ENCODE measurements around the gene DGKG.

Gene DGKG

DNA sequence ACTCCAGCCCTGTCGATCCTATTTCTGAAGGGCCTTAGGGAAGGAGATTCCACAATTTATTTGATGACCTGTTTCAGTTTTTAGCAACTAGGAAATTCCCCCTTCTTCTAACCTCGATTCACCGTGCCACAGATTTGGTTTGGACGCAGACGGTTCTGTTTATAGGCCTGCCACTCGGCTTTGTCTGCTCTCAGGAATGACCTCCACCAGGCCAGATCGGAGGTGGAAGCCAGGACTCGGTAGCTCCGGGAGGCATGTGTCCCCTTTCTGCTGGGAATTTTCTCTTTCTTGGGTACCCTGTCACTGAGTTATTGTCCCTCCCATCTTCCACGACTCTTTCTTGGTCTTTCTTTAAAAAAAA, 167.6 kb downstream of the DGKG start:
- TF ChIP-seq POLR2A (IDR thresholded peaks at IDR 0.05; ENCODE audit: low read depth, low read length) (no peak), TAF1 (IDR thresholded peaks at IDR 0.05; ENCODE audit: borderline replicate concordance, low read depth, low read length) (no peak), POLR2AphosphoS5 (IDR thresholded peaks at IDR 0.05; ENCODE audit: low read depth, low read length) (no peak)
- no peak for DNase-seq (ENCODE audit: insufficient read length)
- FAIRE-seq = no peak

- no peak for TF ChIP-seq TAF1 (IDR thresholded peaks at IDR 0.05; ENCODE audit: borderline replicate concordance, low read depth, low read length)
- no peak for TF ChIP-seq POLR2AphosphoS5 (IDR thresholded peaks at IDR 0.05; ENCODE audit: low read depth, low read length)
- no peak for TF ChIP-seq POLR2A (IDR thresholded peaks at IDR 0.05; ENCODE audit: low read depth, low read length)
- DNase-seq (ENCODE audit: insufficient read length) (no peak), FAIRE-seq (no peak)
Measured at GRCh38 chr3:186193534-186194450, 168.2 kb downstream of the DGKG start.

GRCh38 chr3:186192823-186193222, 169.2 kb downstream of the DGKG start:
- FAIRE-seq = no peak
- DNase-seq (ENCODE audit: insufficient read length) = no peak
- no peak for TF ChIP-seq TAF1 (IDR thresholded peaks at IDR 0.05; ENCODE audit: borderline replicate concordance, low read depth, low read length)
- TF ChIP-seq POLR2AphosphoS5 (IDR thresholded peaks at IDR 0.05; ENCODE audit: low read depth, low read length) = no peak
- TF ChIP-seq POLR2A (IDR thresholded peaks at IDR 0.05; ENCODE audit: low read depth, low read length) = no peak

- TF ChIP-seq POLR2A (IDR thresholded peaks at IDR 0.05; ENCODE audit: low read depth, low read length) (no peak), POLR2AphosphoS5 (IDR thresholded peaks at IDR 0.05; ENCODE audit: low read depth, low read length) (no peak)
- no peak for FAIRE-seq
- no peak for DNase-seq (ENCODE audit: insufficient read length)
Measured at GRCh38 chr3:186189492-186189891, 172.5 kb downstream of the DGKG start.

DNA sequence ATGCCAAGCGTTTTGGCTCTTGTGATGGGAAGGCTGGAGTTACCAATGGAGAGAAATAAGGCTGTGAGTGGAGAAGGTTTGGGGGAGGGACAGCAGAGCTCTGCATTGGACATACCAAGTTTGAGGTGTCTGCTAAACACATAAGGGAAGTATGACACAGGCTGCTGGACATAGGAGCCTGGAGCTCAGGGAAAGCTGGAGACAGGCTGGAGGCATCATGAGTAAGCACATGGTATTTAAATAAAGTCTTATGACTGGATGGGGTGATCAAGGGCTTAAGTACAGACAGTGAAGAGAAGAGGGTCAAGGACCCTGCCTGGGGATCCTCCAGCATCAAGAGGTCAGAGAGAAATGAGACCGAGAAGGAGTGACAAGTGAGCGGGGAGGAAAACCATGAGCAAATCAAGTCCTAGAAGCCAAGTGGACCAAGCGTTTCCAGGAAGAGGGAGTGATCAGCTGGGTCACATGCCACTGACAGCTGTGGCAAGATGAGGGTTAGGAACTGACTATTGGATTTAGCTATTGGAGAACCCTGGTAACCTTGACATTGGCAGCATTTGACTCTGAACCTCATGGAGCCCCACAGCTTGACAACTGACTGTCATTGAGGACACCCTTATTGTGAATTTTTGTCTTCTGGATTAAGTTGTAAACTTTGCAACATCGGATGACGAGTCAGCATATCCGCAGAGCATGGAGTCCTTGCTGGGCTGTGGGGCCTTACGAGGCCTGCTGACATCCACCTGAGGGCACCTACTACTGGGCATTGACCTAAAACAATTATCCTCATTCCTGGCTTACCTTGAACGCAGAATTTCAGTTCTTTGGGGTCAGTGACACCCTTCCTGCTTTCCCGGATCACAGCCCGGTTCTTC, 174.4 kb downstream of the DGKG start:
- FAIRE-seq = no peak
- no peak for DNase-seq (ENCODE audit: insufficient read length)
- TF ChIP-seq POLR2A (IDR thresholded peaks at IDR 0.05; ENCODE audit: low read depth, low read length) = no peak
- TF ChIP-seq TAF1 (IDR thresholded peaks at IDR 0.05; ENCODE audit: borderline replicate concordance, low read depth, low read length) = no peak
- TF ChIP-seq POLR2AphosphoS5 (IDR thresholded peaks at IDR 0.05; ENCODE audit: low read depth, low read length) = no peak

GRCh38 chr3:186185194-186185787, 176.7 kb downstream of the DGKG start:
- TF ChIP-seq POLR2AphosphoS5 (IDR thresholded peaks at IDR 0.05; ENCODE audit: low read depth, low read length) (no peak), POLR2A (IDR thresholded peaks at IDR 0.05; ENCODE audit: low read depth, low read length) (no peak), TAF1 (IDR thresholded peaks at IDR 0.05; ENCODE audit: borderline replicate concordance, low read depth, low read length) (no peak)
- FAIRE-seq (peak; percentile 85), DNase-seq (ENCODE audit: insufficient read length) (no peak)

DNA sequence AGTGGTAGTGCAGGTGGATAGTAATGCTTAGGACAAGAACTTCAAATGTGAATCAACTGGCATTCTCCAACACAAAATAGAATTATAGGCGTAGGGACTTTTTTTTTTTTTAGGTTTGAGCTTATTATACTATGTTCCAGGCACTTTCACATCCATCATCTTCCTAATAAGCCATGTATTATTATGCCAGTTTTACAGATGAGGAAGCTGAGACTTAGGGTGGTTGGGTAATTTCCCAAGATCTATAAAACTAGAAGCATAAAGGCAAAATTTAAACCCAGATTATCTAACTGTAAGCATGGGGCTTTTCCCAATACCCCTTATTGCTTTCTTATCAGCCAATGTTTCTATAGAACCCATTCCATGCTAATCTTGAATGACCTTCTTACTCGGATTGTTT, 178.0 kb downstream of the DGKG start:
- TF ChIP-seq TAF1 (IDR thresholded peaks at IDR 0.05; ENCODE audit: borderline replicate concordance, low read depth, low read length) = no peak
- TF ChIP-seq POLR2AphosphoS5 (IDR thresholded peaks at IDR 0.05; ENCODE audit: low read depth, low read length) = no peak
- TF ChIP-seq POLR2A (IDR thresholded peaks at IDR 0.05; ENCODE audit: low read depth, low read length) = no peak
- FAIRE-seq = no peak
- no peak for DNase-seq (ENCODE audit: insufficient read length)

GRCh38 chr3:186182850-186183249, 179.2 kb downstream of the DGKG start:
- FAIRE-seq (no peak), DNase-seq (ENCODE audit: insufficient read length) (no peak)
- TF ChIP-seq POLR2AphosphoS5 (IDR thresholded peaks at IDR 0.05; ENCODE audit: low read depth, low read length) = no peak
- no peak for TF ChIP-seq TAF1 (IDR thresholded peaks at IDR 0.05; ENCODE audit: borderline replicate concordance, low read depth, low read length)
- no peak for TF ChIP-seq POLR2A (IDR thresholded peaks at IDR 0.05; ENCODE audit: low read depth, low read length)

GRCh38 chr3:186181901-186182300, 180.1 kb downstream of the DGKG start:
- DNase-seq (ENCODE audit: insufficient read length) = no peak
- no peak for FAIRE-seq
- TF ChIP-seq POLR2A (IDR thresholded peaks at IDR 0.05; ENCODE audit: low read depth, low read length) (no peak), POLR2AphosphoS5 (IDR thresholded peaks at IDR 0.05; ENCODE audit: low read depth, low read length) (no peak), TAF1 (IDR thresholded peaks at IDR 0.05; ENCODE audit: borderline replicate concordance, low read depth, low read length) (no peak)

GRCh38 chr3:186180891-186181481, 181.0 kb downstream of the DGKG start:
- no peak for FAIRE-seq

DNA sequence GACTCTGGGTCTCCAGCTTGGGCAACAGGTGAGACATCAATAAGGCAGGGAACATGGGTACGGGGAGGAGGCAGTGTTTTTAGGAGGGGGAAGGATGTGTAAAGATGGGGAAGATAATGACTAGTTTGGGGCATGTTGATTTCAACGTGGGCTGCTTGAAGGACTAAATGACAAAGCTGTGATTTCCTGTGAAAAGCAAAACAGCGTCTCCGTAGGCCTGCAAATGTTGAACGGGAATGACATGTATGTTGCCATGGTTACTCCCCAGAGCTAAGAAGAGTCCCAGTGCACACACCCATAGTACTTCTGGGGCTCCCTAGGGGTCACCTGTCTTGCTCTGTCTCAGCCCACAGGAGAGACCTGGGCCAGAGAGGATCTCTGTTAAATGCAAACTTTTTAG, 181.9 kb downstream of the DGKG start:
- FAIRE-seq = no peak
- DNase-seq (ENCODE audit: insufficient read length) = no peak
- no peak for TF ChIP-seq POLR2A (IDR thresholded peaks at IDR 0.05; ENCODE audit: low read depth, low read length)
- no peak for TF ChIP-seq TAF1 (IDR thresholded peaks at IDR 0.05; ENCODE audit: borderline replicate concordance, low read depth, low read length)
- TF ChIP-seq POLR2AphosphoS5 (IDR thresholded peaks at IDR 0.05; ENCODE audit: low read depth, low read length) = no peak

More at GRCh38 chr3:186180891-186181481, 181.0 kb downstream of the DGKG start:
- DNase-seq (ENCODE audit: insufficient read length) = no peak
- TF ChIP-seq TAF1 (IDR thresholded peaks at IDR 0.05; ENCODE audit: borderline replicate concordance, low read depth, low read length) (no peak), POLR2AphosphoS5 (IDR thresholded peaks at IDR 0.05; ENCODE audit: low read depth, low read length) (no peak), POLR2A (IDR thresholded peaks at IDR 0.05; ENCODE audit: low read depth, low read length) (no peak)

All from GM12892 (cell line).